Endometrial microvascular endothelial cells (primary cell): ENCODE measurements around the gene UPP2. TPM values are rescaled to one million over a fixed set of nuclear protein-coding genes. Genes with fewer than 3 reads are reported as not detected.

Experiments
- in situ Hi-C: cut with HindIII; loops from 2 replicates; pipeline ENCODE4 v1.10.0; 2017; ENCODE audit warnings: low sequenced_read_pairs, low pct_unique_long_range_greater_than_20kb; ENCODE audit errors: inconsistent ontology term
- total RNA-seq: library from RNA; depleted of rRNA; stranded (reverse); fragments of >200 nt; gene quantifications from one replicate; pipeline ENCODE4 v1.2.3, GENCODE V29; 2015; ENCODE audit errors: inconsistent ontology term

Gene UPP2
- total RNA-seq, 1 donor from 2014 or later = not detected

DNA sequence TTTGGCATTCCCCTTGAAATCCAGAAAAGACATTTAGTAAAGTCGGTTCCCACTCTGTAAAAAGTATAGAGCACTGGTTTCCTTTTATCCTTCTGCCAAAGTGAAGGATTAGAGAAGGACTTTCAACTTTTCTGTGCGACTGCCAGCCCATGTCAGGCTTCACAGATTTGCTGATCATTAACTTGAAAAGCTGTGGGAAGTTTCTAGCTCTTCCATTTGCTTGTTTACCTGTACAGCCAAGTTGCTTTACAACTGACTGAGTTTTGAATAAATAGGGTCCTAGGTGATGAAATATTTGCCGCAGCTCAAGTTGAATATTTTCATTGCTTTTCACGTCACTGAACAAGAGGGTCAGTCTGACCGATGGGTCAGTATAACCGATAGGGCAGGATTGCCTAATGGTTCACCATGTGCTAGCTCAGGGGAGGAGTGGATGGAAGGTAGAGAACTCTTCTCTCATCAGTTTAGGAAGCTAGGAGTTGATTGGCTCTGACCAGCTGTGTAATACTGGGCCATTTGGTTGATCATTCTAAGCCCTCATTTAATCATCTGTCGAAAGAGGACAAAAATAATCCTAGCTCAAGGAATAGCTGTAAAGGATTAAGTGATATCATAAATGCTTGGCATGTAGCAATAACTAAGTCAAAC lies 30.4 kb downstream of the UPP2 start:
- in situ Hi-C loops = no loop called here

DNA sequence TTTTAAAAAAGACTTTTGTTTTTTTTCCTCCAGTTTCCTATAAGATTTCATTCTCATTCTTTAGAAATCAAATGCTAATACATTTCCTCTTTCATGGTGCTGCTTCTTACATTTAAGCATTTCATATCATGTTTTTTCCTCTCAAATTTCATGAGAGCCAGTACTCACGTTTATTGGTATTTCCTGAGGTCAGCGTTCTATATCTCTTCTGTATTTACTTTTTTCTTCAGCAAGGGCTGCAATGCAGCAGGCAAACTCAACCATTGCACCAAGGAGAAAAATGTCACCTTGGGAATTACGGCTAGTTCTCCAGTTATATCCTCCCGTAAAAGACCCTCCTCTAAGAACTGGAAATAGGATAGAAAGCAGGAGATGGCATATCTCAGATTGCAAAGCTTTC lies 32.4 kb downstream of the UPP2 start:
- in situ Hi-C loops = no loop called here

DNA sequence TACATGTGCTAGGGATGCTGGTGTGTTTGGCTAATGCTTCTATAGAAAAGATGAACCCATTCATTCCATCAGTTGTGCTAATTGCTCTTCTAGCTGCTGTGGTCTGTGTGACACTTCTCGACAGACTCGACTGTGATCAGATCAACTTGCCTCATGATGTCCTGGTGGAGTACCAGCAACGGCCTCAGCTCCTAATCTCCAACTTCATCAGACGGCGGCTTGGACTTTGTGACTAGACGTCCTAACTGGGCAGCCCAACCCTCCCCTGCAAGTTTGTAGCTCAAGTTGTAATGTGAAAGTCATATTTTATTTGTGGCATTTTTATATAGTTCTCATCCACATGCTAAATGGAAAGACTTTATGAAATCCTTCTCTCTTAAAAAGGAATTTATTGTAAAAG lies 33.0 kb downstream of the UPP2 start:
- in situ Hi-C loops = no loop called here

DNA sequence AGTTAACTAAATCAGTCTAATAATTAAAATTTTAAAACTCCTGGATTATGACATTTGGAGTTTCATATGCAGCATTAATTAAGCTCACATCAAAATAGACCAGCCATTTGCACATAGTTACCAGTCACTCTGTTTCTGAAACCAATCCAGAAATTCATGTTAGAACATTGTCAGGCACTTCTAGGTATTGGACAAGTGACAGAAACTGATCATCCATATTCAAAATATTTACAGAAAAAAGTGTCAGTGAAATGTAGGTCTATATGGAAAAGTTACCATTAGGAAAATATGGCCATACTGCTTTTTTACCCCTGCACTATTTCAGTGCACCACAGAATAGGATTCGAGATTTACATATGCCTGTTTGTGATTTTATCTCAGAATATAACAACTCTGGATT lies 33.4 kb downstream of the UPP2 start:
- in situ Hi-C loops = no loop called here

DNA sequence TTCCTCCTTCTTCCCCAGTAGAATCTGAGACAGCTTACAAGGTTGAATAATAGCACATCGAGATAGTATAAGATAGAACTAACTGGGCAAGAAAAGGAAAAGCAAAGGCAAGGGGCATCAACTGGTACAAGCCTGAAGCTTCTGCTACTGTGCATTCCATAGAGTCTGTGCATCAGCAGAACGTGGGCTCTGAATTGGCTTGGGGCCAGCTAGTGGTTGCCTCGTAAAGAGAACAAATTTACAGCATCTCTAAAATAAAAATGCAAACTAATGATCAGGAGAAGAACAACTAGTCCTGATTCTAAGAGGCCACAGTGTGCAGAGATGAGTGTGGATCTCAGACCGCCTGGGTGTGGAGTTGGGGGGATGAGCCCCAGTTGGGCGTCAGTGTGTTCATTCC lies 36.6 kb downstream of the UPP2 start:
- in situ Hi-C loops = no loop called here

DNA sequence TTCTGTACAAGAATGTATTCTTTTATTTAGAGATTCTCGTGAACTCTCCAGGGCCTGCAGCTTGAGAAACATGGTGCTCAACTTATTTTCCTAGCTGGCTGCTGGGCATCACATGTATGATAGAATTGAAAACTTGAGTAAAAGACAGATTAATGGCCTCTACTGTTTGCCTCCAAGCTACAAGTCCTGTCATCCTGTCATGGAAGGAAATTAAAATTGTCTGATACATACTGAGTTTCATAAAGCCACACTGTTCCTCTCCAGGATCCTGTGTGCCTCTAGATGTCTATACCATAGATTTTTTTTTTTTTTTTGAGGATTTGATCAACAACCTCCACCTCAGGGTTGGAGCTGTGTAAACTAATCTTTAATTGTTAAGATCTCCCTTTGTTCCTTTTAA lies 38.5 kb downstream of the UPP2 start:
- in situ Hi-C loops = no loop called here

DNA sequence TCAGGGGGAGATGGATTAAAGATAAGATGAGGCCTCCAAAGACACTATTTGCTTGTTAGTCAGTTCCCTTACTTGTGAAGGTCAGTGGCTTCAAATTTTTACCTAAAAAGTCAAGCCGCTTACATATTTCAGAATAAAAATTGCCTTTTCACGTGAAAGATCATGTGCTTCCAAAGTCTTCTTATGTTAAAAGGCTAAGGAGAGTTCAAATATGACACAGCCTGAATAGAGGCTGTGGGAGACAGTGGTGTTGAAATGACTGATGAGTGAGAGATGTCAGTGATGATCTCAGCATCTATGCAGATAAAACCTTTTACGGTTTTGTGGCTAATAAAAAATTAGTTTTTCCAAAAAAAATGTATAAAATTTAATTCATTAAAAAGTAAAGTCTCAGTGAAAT lies 40.5 kb downstream of the UPP2 start:
- in situ Hi-C loops = no loop called here

DNA sequence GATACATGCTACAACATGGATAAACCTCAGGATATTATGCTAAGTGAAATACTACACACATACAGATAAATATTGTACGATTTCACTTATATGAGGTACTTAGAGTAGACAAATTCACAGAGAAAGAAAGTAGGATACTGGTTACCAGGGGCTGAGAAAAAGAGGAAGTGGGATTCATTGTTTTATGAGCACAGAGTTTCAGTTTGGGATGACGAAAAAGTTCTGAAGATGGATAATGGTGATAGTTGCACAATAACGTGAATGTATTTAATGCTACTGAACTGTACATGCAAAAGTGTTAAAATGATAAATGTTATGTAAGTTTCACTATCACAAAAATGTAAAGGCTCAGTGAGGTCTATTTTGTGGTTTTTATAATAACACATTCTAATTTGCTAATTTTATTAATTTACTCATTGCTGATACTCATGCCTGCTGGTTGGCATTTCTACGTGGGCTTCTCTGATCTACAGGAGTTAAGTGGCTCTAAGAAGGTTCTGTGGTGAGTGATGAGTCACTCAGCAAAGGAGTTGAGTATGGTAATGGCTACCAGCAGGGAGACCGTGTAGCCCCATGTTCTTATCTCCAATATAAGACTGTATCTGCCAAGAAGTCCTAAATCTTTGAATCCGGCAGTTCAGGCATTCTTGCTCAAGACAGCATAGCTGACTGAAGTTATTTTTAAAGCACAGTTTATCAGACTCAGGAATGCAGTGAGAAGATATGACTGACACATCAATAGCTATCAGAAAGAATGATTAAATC lies 41.1 kb downstream of the UPP2 start:
- in situ Hi-C loops = no loop called here

DNA sequence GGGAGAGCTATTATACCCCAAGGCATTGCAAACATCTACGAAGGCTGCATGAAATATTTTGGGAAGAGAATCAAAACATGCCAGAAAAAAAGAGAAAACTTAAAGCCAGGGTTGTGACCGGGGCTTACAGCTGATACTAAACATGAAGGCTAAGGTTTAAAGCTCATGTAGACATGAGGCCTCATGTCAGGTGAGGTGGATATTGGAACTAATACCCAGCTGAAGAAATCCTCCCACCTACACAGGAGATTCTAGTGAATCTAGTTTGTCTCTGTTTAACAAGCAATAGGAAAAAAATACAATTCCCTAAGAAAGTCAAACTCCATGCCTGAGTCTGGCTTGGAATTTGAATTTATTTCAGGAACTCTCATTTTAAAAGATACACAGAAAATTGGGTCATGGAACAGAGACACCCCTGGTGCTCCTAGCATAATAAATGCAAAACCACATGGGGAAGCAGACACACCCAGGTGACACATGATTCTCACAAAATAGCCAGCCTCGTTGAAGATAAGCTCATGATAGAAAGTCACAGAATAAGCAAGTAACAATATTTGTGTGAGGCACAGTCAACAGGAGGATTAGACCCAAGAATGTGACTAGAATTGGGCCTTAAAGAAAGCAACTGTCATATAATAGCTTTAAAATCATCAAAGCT lies 42.2 kb downstream of the UPP2 start:
- in situ Hi-C loops = no loop called here

DNA sequence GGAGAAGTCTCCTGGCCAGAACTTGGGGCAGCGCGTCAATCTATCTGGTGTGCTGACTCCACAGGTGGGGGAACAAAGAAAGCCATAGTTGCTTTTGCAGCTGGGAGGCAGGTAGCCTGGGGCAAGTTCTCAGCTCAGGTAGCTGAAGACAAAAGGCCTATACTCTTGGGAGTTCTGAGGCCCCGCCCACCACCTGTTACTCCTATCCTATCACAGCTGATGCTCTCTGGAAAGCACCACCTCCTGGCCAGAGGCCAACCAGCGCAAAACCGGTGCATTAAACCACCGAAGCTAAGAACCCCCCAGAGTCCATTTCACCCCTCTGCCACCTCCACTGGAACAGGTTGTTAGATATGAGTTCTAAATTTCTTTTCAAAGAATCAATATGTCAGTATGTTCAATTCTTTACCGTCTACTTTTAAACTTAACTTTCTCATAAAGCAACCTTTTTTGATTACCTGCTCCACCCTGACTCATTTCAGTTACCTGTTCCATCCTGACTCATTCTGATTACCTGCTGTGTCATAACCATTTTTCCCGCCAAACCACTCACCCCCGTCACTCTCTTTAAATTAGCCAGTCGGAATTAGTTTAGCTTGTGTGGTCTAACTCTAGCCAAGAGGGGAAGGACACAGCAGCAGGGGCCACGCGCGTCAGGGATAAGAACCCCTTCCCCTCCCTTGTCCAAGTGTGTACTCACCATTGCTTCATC lies 43.4 kb downstream of the UPP2 start:
- in situ Hi-C loops = no loop called here

DNA sequence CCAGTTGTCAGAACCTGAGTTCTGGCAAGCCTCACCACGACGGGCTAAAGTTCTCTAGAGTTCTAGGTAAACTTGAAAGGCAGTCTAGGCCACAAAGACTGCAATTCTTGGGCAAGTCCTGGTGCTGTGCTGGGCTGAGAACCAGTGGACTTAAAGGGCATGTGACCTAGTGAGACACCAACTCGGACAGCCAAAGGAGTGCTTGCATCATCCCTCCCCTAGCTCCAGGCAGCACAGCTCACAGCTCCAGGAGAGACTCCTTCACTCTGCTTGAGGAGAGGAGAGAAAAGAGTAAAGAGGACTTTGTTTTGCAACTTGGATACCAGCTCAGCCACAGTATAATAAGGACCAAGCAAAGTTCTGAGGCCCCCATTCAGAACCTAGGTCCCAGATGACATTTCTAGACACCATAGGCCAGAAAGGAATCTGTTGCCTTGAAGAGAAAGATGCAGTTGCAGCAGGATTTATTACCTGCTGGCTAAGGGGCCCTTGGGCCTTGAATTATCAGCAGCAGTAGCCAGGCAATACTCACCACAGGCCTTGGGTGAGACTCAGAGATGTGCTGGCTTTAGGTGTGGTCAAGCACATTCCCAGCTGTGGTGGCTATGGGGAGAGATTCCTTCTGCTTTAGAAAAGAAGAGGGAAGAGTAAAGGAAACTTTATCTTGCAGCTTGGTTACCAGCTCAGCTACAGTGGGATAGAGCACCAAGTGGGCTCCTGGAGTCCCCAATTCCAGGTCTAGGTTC lies 51.8 kb downstream of the UPP2 start:
- in situ Hi-C loops = no loop called here

DNA sequence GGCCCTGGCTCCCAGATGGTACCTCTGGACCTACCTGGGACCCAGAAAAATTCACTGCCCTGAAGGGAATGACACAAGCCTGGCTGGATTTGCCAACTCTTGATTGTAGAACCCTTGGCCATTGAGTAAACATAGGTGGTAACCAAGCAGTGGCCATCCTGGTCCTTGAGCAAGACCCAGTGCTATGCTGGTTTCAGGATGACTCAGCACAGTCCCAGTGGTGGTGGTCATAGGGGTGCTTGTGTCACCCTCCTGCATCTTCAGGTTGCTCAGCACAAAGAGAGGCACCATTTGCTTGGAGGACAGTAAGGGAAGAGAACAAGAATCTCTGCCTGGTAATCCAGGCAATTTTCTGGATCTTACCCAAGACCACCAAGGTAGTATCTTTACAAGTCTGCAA lies 52.9 kb downstream of the UPP2 start:
- in situ Hi-C loops = no loop called here

DNA sequence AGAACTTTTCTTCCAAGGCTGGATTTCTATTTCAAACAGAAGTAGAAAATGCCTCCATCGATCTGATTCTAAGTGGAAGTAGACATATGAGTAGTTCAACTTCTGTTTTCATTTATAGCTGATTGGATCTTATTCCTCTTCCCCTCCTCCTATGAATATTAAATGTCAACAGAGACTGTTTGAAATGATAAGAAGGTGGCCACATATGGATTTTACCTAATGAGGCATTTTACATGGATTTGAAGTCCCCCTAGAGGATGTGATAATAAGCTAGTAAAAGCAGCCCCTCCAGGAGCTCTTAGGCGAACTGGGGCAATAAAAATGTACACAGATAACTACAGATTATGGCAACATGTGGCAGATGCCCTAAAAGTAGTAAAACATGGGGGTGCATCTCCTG lies 71.0 kb downstream of the UPP2 start:
- in situ Hi-C loops = no loop called here

DNA sequence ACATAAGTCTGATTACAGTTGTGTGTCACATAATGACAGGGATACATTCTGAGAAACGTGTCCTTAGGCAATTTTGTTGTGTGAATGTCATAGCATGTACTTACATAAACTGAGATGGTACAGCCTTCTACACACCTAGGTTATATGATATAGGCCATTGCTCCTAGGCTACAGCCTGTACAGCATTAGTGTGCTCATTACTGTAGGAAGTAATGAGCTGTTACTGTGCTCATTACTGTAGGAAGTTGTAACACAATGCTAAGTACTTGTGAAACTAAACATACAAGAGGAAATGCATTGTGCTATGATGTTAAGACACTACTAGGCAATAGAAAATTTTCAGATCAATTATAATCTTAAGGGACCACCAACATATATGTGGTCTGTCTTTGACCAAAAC lies 72.8 kb downstream of the UPP2 start:
- in situ Hi-C loops = no loop called here

DNA sequence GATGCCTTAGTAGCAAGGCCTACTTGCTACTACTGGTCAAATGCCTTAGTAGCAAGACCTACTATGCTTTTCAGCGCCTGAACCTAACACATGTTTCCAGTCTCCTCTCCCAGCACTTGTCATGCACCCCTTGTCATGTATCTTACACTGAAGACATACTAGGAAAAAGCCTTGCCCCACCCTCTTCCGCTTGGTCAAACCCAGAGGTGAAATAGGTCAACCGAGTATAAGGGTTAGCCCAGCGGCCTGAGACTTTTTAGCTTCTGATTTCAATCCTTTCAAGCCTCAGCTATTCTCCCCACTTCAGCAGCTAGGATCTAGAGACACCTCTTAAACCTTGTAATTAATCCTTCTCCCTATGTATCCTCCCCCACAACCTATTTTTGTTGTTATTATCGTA lies 73.3 kb downstream of the UPP2 start:
- in situ Hi-C loops = no loop called here

DNA sequence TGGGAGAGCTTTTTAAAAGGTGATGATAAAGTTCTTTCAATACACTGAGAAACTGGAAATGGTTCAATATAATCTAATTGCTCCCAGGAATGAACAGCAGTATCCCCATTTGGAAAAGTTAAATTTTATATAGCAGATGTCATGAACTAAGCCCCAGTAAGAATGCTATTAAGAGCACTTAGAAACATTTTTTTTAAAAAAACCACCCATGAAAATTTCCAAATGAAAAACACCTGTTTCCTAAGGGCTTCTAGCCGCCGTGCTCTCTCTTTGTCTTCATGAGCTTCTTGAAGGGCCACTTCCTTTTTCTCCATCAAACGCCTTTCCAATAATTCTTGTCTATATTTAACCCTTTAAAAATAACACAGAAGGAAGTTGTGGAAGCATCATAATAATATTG lies 77.0 kb downstream of the UPP2 start:
- in situ Hi-C loops = no loop called here

DNA sequence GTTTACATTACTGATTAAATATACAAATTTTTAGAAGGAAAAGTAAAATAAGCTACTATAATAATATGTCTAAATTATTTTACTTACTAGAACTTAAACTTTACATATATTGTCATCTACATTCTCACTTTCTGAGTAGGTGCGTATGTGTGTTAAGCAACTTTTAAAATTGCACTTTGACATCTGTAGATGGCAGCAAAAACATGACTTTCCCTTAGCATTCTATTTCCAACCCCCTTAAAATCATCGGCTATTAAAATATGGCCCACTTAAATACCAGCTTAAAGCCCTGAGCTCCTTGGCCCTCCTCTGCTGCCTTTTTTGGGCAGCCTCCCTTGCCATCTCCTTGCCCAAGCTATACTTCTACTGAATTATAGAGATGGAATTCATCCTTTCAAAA lies 78.0 kb downstream of the UPP2 start:
- in situ Hi-C loops = no loop called here

DNA sequence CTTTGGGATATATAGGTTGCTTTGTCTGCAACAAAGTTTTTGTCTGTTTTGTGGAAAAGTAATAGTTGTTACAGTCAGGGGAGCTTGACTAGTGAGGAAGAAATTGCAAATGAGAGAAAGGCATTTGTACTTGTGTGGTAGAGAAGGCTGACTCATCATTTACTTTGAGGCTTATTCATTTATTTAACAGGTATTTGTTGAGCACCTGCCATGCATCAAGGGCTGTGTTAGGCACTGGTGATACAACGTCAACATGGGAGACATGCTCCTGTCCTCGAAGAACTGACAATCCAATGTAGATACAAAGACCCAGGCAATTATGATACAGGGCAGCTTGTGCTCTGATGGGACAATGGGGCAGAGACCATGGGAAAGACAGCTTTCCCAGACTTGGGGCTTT lies 79.5 kb downstream of the UPP2 start:
- in situ Hi-C loops = no loop called here

DNA sequence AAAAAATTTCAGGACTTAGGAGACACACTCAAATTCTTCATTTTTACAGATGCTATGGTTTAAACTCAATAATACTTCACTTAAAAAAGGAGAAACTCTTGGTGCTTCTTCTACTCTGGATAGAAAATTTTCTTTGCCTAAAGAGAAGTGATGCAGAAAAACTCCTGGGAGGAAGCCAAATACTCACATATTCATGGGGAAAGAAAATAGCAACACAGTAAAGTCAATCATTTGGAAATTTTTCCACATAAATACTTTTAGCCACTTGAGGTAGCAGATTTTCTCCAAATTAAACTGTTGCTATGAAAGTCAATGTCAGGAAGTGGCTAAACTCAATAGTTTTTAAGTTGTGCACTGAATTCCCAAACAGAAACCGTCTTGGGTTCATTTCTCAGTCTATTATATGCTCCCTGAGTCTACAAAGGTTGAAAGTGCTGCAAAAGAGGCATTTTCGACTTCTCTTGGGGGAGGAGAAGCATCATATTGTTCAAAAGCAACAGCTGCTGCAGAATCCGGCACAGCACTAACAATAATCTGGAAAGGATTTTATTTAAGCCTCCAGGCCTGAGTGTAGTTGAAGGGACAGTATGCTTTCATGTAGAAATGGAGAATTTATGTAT lies 81.1 kb downstream of the UPP2 start:
- in situ Hi-C loops = no loop called here
